ENCODE results near the gene PPIB. TPM values are rescaled to one million over a fixed set of nuclear protein-coding genes. Genes with fewer than 3 reads are reported as not detected.

Gene PPIB
- total and polyA plus RNA-seq, 2 experiments from 2014 or later: 398 to 870 TPM

DNA sequence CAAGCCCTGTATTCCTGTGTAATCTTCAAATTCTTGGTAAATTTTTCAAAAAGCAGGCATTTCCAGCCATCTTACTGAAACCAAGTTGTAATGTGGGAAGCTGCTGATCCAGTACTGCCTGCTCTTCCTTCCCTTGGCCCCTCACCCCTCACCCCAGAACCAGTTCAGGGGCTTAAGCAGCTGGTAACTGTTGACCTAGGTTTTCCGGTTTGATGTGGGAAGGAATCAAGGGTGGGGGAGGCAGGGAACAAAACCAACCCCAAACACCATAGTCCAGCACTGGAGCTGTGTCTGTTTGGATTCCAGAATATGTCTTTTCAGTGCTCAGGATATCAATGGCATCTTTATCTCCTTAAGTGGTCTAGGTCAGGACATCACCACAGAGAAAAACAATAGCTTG, 40.4 kb downstream of the PPIB start (continued):
- TF ChIP-seq, protein P1, sequence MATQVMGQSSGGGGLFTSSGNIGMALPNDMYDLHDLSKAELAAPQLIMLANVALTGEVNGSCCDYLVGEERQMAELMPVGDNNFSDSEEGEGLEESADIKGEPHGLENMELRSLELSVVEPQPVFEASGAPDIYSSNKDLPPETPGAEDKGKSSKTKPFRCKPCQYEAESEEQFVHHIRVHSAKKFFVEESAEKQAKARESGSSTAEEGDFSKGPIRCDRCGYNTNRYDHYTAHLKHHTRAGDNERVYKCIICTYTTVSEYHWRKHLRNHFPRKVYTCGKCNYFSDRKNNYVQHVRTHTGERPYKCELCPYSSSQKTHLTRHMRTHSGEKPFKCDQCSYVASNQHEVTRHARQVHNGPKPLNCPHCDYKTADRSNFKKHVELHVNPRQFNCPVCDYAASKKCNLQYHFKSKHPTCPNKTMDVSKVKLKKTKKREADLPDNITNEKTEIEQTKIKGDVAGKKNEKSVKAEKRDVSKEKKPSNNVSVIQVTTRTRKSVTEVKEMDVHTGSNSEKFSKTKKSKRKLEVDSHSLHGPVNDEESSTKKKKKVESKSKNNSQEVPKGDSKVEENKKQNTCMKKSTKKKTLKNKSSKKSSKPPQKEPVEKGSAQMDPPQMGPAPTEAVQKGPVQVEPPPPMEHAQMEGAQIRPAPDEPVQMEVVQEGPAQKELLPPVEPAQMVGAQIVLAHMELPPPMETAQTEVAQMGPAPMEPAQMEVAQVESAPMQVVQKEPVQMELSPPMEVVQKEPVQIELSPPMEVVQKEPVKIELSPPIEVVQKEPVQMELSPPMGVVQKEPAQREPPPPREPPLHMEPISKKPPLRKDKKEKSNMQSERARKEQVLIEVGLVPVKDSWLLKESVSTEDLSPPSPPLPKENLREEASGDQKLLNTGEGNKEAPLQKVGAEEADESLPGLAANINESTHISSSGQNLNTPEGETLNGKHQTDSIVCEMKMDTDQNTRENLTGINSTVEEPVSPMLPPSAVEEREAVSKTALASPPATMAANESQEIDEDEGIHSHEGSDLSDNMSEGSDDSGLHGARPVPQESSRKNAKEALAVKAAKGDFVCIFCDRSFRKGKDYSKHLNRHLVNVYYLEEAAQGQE (IDR thresholded peaks at IDR 0.05; ENCODE audit: unreplicated experiment): no peak

GRCh38 chr15:64121614-64122013, 41.2 kb downstream of the PPIB start:
- H3K9me2 ChIP-seq (ENCODE audit: insufficient read depth): no peaks in the 10 kb centered on the region
- no peak for TF ChIP-seq STAT1 (IDR thresholded peaks at IDR 0.05; ENCODE audit: unreplicated experiment)
- TF ChIP-seq ZNF114 (CRISPR knock-in tag; IDR thresholded peaks at IDR 0.05): no peak
- TF ChIP-seq, protein P2, sequence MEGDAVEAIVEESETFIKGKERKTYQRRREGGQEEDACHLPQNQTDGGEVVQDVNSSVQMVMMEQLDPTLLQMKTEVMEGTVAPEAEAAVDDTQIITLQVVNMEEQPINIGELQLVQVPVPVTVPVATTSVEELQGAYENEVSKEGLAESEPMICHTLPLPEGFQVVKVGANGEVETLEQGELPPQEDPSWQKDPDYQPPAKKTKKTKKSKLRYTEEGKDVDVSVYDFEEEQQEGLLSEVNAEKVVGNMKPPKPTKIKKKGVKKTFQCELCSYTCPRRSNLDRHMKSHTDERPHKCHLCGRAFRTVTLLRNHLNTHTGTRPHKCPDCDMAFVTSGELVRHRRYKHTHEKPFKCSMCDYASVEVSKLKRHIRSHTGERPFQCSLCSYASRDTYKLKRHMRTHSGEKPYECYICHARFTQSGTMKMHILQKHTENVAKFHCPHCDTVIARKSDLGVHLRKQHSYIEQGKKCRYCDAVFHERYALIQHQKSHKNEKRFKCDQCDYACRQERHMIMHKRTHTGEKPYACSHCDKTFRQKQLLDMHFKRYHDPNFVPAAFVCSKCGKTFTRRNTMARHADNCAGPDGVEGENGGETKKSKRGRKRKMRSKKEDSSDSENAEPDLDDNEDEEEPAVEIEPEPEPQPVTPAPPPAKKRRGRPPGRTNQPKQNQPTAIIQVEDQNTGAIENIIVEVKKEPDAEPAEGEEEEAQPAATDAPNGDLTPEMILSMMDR (conservative IDR thresholded peaks at IDR 0.05; ENCODE audit: low read depth in 2 of 2): no peak
- TF ChIP-seq POLR2AphosphoS5 (IDR thresholded peaks at IDR 0.05; ENCODE audit: low read depth): no peak
- TF ChIP-seq ZNF331 (CRISPR knock-in tag; IDR thresholded peaks at IDR 0.05; ENCODE audit: low read depth): no peak
- TF ChIP-seq EZH2 (IDR thresholded peaks at IDR 0.05; ENCODE audit: low read depth, unreplicated experiment): no peak
- TF ChIP-seq, protein P3, sequence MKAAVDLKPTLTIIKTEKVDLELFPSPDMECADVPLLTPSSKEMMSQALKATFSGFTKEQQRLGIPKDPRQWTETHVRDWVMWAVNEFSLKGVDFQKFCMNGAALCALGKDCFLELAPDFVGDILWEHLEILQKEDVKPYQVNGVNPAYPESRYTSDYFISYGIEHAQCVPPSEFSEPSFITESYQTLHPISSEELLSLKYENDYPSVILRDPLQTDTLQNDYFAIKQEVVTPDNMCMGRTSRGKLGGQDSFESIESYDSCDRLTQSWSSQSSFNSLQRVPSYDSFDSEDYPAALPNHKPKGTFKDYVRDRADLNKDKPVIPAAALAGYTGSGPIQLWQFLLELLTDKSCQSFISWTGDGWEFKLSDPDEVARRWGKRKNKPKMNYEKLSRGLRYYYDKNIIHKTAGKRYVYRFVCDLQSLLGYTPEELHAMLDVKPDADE (IDR thresholded peaks at IDR 0.05): no peak
- TF ChIP-seq, protein P1 (IDR thresholded peaks at IDR 0.05; ENCODE audit: unreplicated experiment): no peak
- no peak for TF ChIP-seq NANOG (IDR thresholded peaks at IDR 0.05; ENCODE audit: borderline replicate concordance)
- TF ChIP-seq CREB1 (CRISPR knock-in tag; IDR thresholded peaks at IDR 0.05; ENCODE audit: low read depth): no peak
- TF ChIP-seq JUNB (IDR thresholded peaks at IDR 0.05; ENCODE audit: unreplicated experiment): no peak
- TF ChIP-seq EZH2phosphoT487 (IDR thresholded peaks at IDR 0.05; ENCODE audit: unreplicated experiment): no peak

More at GRCh38 chr15:64121614-64122013, 41.2 kb downstream of the PPIB start:
- no peaks in the 10 kb centered on the region for H3K27me3 Mint-ChIP-seq (ENCODE audit: insufficient read depth, low read depth, poor library complexity)
- Histone ChIP-seq H2AFZ (no peak overlapping the region), H3K79me2 (replicated peaks; ENCODE audit: insufficient read depth) (no peaks in the 10 kb centered on the region), H3K36me3 (ENCODE audit: insufficient read depth) (peaks cover 20% of the 10 kb centered on the region; the same call in 1 of the 2 replicates), H3K4me1 (ENCODE audit: insufficient read depth) (no peaks in the 10 kb centered on the region), H3K4me3 (no peak overlapping the region), H3K4me2 (no peak overlapping the region), H4K20me1 (replicated peaks; ENCODE audit: insufficient read depth) (no peaks in the 10 kb centered on the region), H3K27ac (ENCODE audit: low read depth) (no peak overlapping the region), H3K27me3 (ENCODE audit: insufficient read depth) (no peaks in the 10 kb centered on the region), H3F3A (replicated peaks; ENCODE audit: low read depth) (no peaks in the 10 kb centered on the region)
- no peaks in the 10 kb centered on the region for H3K9me3 Mint-ChIP-seq
- H3K36me3 Mint-ChIP-seq (ENCODE audit: low read depth): peaks cover 26% of the 10 kb centered on the region
- H3K4me3 Mint-ChIP-seq: no peak overlapping the region
- DNase-seq (ENCODE audit: low spot score): no peak
- no peaks in the 10 kb centered on the region for H3K4me1 Mint-ChIP-seq
- no peak overlapping the region for H3K27ac Mint-ChIP-seq
- no peak for ATAC-seq
